DND-41 (cell line): Measurements from ENCODE around the gene CPNE4.

Experiments
- EZH2 ChIP-seq: IDR thresholded peaks from 3 replicates; pipeline ENCODE4 v1.6.1; 2012; ENCODE audit warnings: borderline replicate concordance, low read depth, mild to moderate bottlenecking, moderate library complexity, low read length, inconsistent platforms; ENCODE audit not compliant: severe bottlenecking
- TF ChIP-seq, protein P1 (sequence below): IDR thresholded peaks from 2 replicates; pipeline ENCODE4 v1.5.1; 2012; ENCODE audit warnings: borderline replicate concordance, low read length, moderate library complexity, mild to moderate bottlenecking; ENCODE audit not compliant: poor library complexity, severe bottlenecking; ENCODE audit errors: extremely low read depth

DNA sequence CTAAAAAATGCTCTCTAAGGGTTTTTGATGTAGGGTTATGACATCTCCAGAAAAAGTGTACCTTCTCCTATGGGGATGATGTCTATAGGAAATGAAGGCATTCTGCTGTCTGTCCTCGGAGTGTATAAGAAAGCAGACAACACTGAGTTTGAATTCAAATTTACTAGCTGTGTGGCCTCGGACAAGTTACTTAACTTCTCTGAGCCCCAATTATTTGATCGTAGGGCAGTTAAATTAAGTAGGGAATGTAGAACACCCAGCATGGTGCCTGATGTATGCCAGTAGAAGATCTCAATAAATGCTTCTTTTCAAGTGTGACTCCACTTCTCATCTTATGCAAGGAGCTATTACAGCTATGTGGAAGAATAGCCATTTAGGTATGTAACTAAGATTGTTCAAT is 184.6 kb downstream of the CPNE4 start:
- TF ChIP-seq, protein P1, sequence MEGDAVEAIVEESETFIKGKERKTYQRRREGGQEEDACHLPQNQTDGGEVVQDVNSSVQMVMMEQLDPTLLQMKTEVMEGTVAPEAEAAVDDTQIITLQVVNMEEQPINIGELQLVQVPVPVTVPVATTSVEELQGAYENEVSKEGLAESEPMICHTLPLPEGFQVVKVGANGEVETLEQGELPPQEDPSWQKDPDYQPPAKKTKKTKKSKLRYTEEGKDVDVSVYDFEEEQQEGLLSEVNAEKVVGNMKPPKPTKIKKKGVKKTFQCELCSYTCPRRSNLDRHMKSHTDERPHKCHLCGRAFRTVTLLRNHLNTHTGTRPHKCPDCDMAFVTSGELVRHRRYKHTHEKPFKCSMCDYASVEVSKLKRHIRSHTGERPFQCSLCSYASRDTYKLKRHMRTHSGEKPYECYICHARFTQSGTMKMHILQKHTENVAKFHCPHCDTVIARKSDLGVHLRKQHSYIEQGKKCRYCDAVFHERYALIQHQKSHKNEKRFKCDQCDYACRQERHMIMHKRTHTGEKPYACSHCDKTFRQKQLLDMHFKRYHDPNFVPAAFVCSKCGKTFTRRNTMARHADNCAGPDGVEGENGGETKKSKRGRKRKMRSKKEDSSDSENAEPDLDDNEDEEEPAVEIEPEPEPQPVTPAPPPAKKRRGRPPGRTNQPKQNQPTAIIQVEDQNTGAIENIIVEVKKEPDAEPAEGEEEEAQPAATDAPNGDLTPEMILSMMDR = no peak
- no peak for TF ChIP-seq EZH2
